ENCODE measurements around the gene CCT8L2. TPM values are rescaled to one million over a fixed set of nuclear protein-coding genes. Genes with fewer than 3 reads are reported as not detected.
"Not testable (repeated sequence)": the region's sequence is repeated elsewhere in the genome, so short reads cannot be mapped to it uniquely, and the experiment has no call there.

CCT8L2 gene
- total RNA-seq, 1 donor from 2014 or later, result not detected

DNA sequence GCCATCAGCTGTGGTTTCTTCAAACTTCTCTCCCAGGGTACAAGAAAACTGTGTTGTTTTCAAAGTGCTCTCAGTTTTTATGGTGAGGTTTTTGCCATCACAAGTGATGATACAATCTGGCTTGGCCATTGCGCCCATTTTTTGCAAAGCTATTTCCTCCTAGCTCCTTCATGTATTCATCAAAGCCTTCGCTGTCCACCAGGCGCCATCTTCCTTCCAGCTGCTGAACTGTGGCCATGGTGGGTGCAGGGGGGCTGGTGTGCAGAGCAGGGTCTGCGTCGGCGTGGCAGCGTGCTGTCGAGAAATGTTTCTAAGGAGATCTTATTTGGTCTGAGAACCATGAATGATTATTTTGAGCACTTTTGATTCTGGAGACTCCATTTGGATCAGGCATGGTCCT, 2.6 kb upstream of the CCT8L2 start:
- H3K4me1 ChIP-seq (ENCODE audit: control insufficient read depth in 3 of 3, insufficient read depth in 3 of 3, low read length in 3 of 3); H3K27ac ChIP-seq (ENCODE audit: low read depth, low read length); H3K36me3 ChIP-seq (ENCODE audit: control insufficient read depth in 3 of 3, insufficient read depth in 3 of 3, low read length in 3 of 3); H3K4me3 ChIP-seq (ENCODE audit: low read length in 3 of 3); H3K9ac ChIP-seq (ENCODE audit: low read depth in 1 of 3, low read length in 3 of 3); H3K9me3 ChIP-seq (ENCODE audit: control insufficient read depth in 3 of 3, low read length in 3 of 3); H3K27me3 ChIP-seq (ENCODE audit: control insufficient read depth in 3 of 3, insufficient read depth in 3 of 3, low read length in 3 of 3): not testable (repeated sequence)

- no peak overlapping the region for H3K9ac ChIP-seq (ENCODE audit: low read depth in 1 of 3, low read length in 3 of 3)
- H3K4me3 ChIP-seq (ENCODE audit: low read length in 3 of 3), result no peak overlapping the region
These were observed 1.4 kb upstream of the CCT8L2 start for GRCh38 chr22:16594026-16594425.

DNA sequence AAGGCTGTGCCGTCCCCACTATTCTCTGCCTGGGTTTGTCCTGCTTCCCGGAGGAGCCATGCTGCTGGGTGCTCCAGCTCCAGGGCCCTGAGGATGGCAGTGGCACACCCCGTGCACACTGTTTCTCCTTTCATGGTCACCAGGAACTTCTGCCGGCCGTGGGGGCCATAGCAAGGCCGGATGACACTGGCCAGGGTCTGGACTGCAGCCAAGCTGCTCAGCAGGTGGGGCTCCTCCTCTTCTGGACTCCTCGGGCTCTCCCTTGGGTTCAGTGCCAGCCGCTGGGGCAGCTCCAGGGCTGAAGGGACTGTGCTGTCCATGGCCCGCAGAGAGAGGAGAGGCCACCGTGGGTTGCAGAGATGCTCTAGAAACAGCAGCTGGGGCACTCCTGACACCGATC, 379 bp downstream of the CCT8L2 start:
- H3K36me3 ChIP-seq (ENCODE audit: control insufficient read depth in 3 of 3, insufficient read depth in 3 of 3, low read length in 3 of 3), result not testable (repeated sequence)

More at GRCh38 chr22:16594026-16594425, 1.4 kb upstream of the CCT8L2 start:
- Histone ChIP-seq H3K27me3 (ENCODE audit: control insufficient read depth in 3 of 3, insufficient read depth in 3 of 3, low read length in 3 of 3) (no peaks in the 10 kb centered on the region), H3K27ac (ENCODE audit: low read depth, low read length) (no peak overlapping the region), H3K36me3 (ENCODE audit: control insufficient read depth in 3 of 3, insufficient read depth in 3 of 3, low read length in 3 of 3) (no peaks in the 10 kb centered on the region), H3K9me3 (ENCODE audit: control insufficient read depth in 3 of 3, low read length in 3 of 3) (no peaks in the 10 kb centered on the region), H3K4me1 (ENCODE audit: control insufficient read depth in 3 of 3, insufficient read depth in 3 of 3, low read length in 3 of 3) (no peaks in the 10 kb centered on the region)

DNA sequence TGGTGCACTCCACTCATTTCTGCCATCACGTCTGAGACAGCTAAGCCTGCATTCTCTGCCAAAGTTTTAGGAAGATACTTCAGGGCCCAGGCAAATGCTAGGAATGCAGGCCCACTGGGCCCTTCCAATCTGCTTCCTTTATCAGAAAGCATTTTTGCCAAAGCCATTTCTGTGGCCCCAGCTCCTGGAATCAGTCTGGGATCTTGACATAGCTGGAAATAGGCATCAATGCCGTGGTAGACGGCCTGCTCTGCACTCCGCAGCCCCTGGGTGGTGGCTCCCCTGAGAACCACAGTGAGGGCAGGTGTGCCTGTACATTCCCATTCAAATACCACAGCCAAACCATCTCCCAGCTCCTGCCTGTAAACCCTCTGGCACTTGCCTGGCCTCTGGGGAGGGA, 1.5 kb downstream of the CCT8L2 start:
- not testable (repeated sequence) for H3K9me3 ChIP-seq (ENCODE audit: control insufficient read depth in 3 of 3, low read length in 3 of 3); H3K27me3 ChIP-seq (ENCODE audit: control insufficient read depth in 3 of 3, insufficient read depth in 3 of 3, low read length in 3 of 3); H3K4me1 ChIP-seq (ENCODE audit: control insufficient read depth in 3 of 3, insufficient read depth in 3 of 3, low read length in 3 of 3); H3K27ac ChIP-seq (ENCODE audit: low read depth, low read length); H3K4me3 ChIP-seq (ENCODE audit: low read length in 3 of 3); H3K9ac ChIP-seq (ENCODE audit: low read depth in 1 of 3, low read length in 3 of 3); H3K36me3 ChIP-seq (ENCODE audit: control insufficient read depth in 3 of 3, insufficient read depth in 3 of 3, low read length in 3 of 3)

More for the DNA sequence above, 379 bp downstream of the CCT8L2 start:
- not testable (repeated sequence) for H3K4me1 ChIP-seq (ENCODE audit: control insufficient read depth in 3 of 3, insufficient read depth in 3 of 3, low read length in 3 of 3); H3K9me3 ChIP-seq (ENCODE audit: control insufficient read depth in 3 of 3, low read length in 3 of 3); H3K9ac ChIP-seq (ENCODE audit: low read depth in 1 of 3, low read length in 3 of 3); H3K27ac ChIP-seq (ENCODE audit: low read depth, low read length); H3K4me3 ChIP-seq (ENCODE audit: low read length in 3 of 3); H3K27me3 ChIP-seq (ENCODE audit: control insufficient read depth in 3 of 3, insufficient read depth in 3 of 3, low read length in 3 of 3)

DNA sequence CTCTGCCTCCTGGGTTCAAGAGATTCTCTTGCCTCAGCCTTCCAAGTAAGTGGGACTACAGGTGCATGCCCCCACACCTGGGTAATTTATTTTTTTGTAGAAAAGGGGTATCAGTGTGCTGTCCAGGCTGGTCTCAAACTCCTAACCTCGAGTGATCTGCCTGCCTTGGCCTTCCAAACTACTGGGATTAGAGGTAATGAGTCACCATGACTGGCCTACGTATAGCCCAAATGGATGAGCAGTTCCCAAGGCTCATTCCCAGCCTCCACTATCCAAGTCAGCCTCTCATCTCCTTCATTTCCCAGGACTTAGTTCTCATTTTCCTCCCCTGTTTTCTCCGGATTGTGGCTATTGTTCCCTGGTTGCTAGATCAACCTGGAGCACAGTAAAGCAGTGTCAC, 5.6 kb downstream of the CCT8L2 start:
- Histone ChIP-seq H3K27me3 (ENCODE audit: control insufficient read depth in 3 of 3, insufficient read depth in 3 of 3, low read length in 3 of 3) (no peaks in the 10 kb centered on the region), H3K27ac (ENCODE audit: low read depth, low read length) (no peak overlapping the region), H3K9me3 (ENCODE audit: control insufficient read depth in 3 of 3, low read length in 3 of 3) (no peaks in the 10 kb centered on the region), H3K9ac (ENCODE audit: low read depth in 1 of 3, low read length in 3 of 3) (no peak overlapping the region), H3K4me1 (ENCODE audit: control insufficient read depth in 3 of 3, insufficient read depth in 3 of 3, low read length in 3 of 3) (no peaks in the 10 kb centered on the region), H3K4me3 (ENCODE audit: low read length in 3 of 3) (no peak overlapping the region), H3K36me3 (ENCODE audit: control insufficient read depth in 3 of 3, insufficient read depth in 3 of 3, low read length in 3 of 3) (no peaks in the 10 kb centered on the region)

GRCh38 chr22:16586170-16586569, 6.4 kb downstream of the CCT8L2 start:
- Histone ChIP-seq H3K27me3 (ENCODE audit: control insufficient read depth in 3 of 3, insufficient read depth in 3 of 3, low read length in 3 of 3) (no peaks in the 10 kb centered on the region), H3K36me3 (ENCODE audit: control insufficient read depth in 3 of 3, insufficient read depth in 3 of 3, low read length in 3 of 3) (no peaks in the 10 kb centered on the region), H3K4me1 (ENCODE audit: control insufficient read depth in 3 of 3, insufficient read depth in 3 of 3, low read length in 3 of 3) (no peaks in the 10 kb centered on the region), H3K4me3 (ENCODE audit: low read length in 3 of 3) (no peak overlapping the region), H3K9ac (ENCODE audit: low read depth in 1 of 3, low read length in 3 of 3) (no peak overlapping the region), H3K27ac (ENCODE audit: low read depth, low read length) (no peak overlapping the region), H3K9me3 (ENCODE audit: control insufficient read depth in 3 of 3, low read length in 3 of 3) (no peaks in the 10 kb centered on the region)

DNA sequence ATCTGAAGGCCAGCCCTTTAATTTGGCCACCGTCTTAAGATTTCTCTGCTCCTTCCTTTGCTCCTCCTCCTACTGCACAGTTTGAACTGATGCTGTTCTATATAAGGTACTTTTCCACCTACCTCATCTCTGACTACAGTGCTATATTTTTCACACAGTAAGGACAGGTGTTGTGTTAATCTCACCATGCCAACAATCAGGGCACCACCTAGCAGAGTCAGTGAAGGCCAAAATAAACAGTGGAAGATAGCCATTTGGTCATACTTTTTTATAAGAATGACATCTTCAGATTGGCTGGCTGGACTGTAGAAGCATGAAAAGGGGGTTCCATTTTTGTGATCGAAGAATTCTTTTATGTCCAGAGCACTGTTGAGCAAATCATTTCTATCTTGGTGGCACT, 11.7 kb downstream of the CCT8L2 start:
- H3K9me3 ChIP-seq (ENCODE audit: control insufficient read depth in 3 of 3, low read length in 3 of 3); H3K9ac ChIP-seq (ENCODE audit: low read depth in 1 of 3, low read length in 3 of 3); H3K27ac ChIP-seq (ENCODE audit: low read depth, low read length); H3K27me3 ChIP-seq (ENCODE audit: control insufficient read depth in 3 of 3, insufficient read depth in 3 of 3, low read length in 3 of 3); H3K36me3 ChIP-seq (ENCODE audit: control insufficient read depth in 3 of 3, insufficient read depth in 3 of 3, low read length in 3 of 3); H3K4me1 ChIP-seq (ENCODE audit: control insufficient read depth in 3 of 3, insufficient read depth in 3 of 3, low read length in 3 of 3); H3K4me3 ChIP-seq (ENCODE audit: low read length in 3 of 3): not testable (repeated sequence)

DNA sequence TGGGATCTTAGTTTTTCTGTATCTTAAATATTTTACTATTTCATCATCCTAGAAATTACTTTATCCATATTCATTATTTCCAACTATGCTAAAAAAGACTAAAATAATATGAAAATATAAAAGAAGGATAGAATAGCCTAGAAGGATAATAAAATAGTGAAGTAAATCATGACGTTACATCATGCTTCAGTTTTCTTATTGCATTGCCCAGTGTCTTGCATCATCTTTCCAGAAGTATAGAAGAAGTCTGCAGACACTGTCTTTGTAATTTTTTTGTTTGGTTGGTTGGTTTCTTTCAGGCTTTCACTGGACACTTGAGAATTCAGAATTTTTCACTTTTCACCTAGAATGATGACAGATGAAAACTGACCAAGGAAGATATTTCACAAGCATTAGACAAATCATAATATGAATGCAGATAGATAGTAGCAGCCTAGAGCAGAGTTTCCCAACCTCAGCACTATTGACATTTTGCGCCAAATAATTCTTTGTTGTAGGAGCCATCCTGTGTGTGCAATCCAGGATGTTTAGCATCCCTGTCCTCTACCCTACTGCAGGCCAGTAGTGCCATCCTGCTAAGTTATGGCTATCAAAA, 23.3 kb downstream of the CCT8L2 start:
- not testable (repeated sequence) for H3K27me3 ChIP-seq (ENCODE audit: control insufficient read depth in 3 of 3, insufficient read depth in 3 of 3, low read length in 3 of 3); H3K9me3 ChIP-seq (ENCODE audit: control insufficient read depth in 3 of 3, low read length in 3 of 3); H3K36me3 ChIP-seq (ENCODE audit: control insufficient read depth in 3 of 3, insufficient read depth in 3 of 3, low read length in 3 of 3); H3K4me3 ChIP-seq (ENCODE audit: low read length in 3 of 3); H3K9ac ChIP-seq (ENCODE audit: low read depth in 1 of 3, low read length in 3 of 3); H3K27ac ChIP-seq (ENCODE audit: low read depth, low read length); H3K4me1 ChIP-seq (ENCODE audit: control insufficient read depth in 3 of 3, insufficient read depth in 3 of 3, low read length in 3 of 3)

GRCh38 chr22:16568425-16568758, 24.2 kb downstream of the CCT8L2 start:
- Histone ChIP-seq H3K36me3 (ENCODE audit: control insufficient read depth in 3 of 3, insufficient read depth in 3 of 3, low read length in 3 of 3) (no peaks in the 10 kb centered on the region), H3K9me3 (ENCODE audit: control insufficient read depth in 3 of 3, low read length in 3 of 3) (no peaks in the 10 kb centered on the region), H3K27ac (ENCODE audit: low read depth, low read length) (no peak overlapping the region), H3K4me1 (ENCODE audit: control insufficient read depth in 3 of 3, insufficient read depth in 3 of 3, low read length in 3 of 3) (no peaks in the 10 kb centered on the region), H3K9ac (ENCODE audit: low read depth in 1 of 3, low read length in 3 of 3) (no peak overlapping the region), H3K27me3 (ENCODE audit: control insufficient read depth in 3 of 3, insufficient read depth in 3 of 3, low read length in 3 of 3) (no peaks in the 10 kb centered on the region), H3K4me3 (ENCODE audit: low read length in 3 of 3) (no peak overlapping the region)

DNA sequence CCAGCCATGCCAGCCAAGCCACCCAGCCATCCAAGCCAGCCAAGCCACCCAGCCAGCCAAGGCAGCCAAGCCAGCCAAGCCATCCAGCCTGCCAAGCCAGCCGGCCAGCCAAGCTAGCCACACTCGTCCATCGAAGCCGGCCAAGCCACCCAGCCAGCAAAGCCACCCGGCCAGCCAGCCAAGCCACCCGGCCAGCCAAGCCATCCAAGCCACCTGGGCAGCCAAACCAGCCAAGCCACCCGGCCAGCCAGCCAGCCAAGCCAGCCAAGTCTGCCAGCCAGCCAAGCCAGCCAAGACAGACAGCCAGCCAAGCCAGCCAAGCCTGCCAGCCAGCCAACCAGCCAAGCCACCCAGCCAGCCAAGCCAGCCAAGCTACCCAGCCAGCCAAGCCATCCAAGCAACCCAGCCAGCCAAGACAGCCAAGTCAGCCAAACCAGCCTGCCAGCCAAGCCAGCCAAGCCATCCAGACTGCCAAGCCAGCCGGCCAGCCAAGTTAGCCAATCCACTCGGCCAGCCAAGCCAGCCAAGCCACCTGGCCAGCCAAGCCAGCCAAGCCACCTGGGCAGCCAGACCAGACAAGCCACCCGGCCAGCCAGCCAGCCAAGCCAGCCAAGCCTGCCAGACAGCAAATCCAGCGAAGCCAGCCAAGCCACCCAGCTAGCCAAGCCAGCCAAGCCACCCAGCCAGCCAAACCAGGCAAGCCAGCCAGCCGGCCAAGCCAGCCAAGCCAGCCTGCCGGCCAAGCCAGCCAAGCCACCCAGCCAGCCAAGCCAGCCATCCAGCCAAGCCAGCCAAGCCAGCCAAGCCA, 24.8 kb downstream of the CCT8L2 start:
- not testable (repeated sequence) for H3K9me3 ChIP-seq (ENCODE audit: control insufficient read depth in 3 of 3, low read length in 3 of 3); H3K4me1 ChIP-seq (ENCODE audit: control insufficient read depth in 3 of 3, insufficient read depth in 3 of 3, low read length in 3 of 3); H3K4me3 ChIP-seq (ENCODE audit: low read length in 3 of 3); H3K27me3 ChIP-seq (ENCODE audit: control insufficient read depth in 3 of 3, insufficient read depth in 3 of 3, low read length in 3 of 3); H3K27ac ChIP-seq (ENCODE audit: low read depth, low read length); H3K36me3 ChIP-seq (ENCODE audit: control insufficient read depth in 3 of 3, insufficient read depth in 3 of 3, low read length in 3 of 3); H3K9ac ChIP-seq (ENCODE audit: low read depth in 1 of 3, low read length in 3 of 3)

Measured in skeletal muscle tissue (tissue), 4 donors.